Hippocampal formation (tissue), 2 donors: ENCODE measurements around the gene STAT3.
A peak's percentile ranks its signal among the peaks of the same experiment; 100 is the strongest.
"Not testable (repeated sequence)": the region's sequence is repeated elsewhere in the genome, so short reads cannot be mapped to it uniquely, and the experiment has no call there.

Experiments used
- DNase-seq, 2 donors: peaks; one replicate each; lab custom pipeline; 2025; lab: John Stamatoyannopoulos, UW

The STAT3 gene

DNA sequence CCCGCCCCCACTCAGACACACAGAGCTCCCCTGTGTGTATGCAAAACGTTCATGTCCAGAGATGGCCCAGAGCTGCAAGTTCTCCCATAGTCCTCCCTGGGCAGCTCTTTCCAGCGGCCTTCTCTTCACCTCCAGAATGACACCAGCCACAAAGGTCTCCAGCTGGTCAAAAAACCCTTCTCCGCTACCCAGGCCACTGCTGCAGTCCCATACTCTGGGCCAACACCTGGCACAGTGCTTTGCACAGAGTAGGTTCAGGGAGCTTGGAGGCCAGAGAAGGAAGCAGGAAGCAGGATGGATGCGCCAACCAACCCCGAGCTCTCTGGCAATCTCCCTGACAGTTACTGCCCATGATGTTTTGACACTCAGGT lies 110.9 kb downstream of the STAT3 start:
- DNase-seq, result no peak

DNA sequence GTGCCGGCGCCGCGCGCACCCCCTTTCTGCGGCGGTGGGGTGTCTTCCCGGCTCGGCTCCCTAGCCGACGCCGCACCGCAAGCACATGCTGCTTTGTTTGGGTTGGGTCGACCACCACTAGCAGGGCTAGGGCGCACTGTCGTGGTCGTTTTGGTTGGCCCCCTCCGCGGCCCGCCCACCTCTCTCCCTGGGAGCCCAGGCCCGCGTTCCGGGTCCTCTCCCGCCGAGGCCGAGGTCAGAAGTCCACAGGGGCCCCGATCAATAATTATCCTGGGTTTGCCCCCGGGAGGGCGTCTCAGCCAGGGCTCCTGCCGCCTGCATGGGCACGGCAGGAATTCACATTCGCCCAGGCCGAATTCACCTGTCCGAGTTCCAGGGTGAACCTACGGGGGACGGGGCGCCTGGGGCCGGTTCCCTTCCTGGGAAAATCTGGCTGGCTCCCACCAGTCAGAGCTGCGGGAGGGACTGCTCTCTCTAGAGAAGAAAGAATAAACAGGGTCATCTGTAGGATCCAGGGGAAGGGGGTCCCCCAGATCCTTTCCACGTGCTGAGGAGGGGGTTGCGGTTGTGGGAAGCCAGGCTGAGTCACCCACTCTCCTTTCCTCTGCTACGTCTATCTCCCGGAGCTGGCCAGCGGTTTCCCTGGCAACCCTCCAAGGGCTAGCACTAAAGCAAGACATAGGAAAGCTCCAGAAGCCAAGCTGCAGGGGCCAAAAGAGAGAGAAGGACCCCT lies 111.5 kb downstream of the STAT3 start:
- no peak for DNase-seq

DNA sequence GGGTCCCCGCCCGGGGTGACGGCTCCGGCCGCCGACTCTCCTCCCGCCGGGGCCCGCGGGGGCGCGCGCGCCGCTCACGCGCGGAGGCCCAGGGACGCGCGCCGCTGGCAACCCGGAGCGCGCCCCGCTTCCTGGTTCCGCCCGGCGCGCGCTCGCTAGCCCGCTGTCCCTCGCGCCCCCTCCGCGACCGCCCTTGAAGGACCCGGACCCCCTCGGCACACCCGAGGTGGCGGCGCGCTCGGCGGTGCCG lies 112.0 kb downstream of the STAT3 start, which contains the start of gene STAT5B:
STAT5B (minus strand) TSS at position 33 of the 250 bp plus-strand sequence. CDS start 44,264 bp downstream, outside the sequence.
- DNase-seq, result peak; percentile 41 to 52

DNA sequence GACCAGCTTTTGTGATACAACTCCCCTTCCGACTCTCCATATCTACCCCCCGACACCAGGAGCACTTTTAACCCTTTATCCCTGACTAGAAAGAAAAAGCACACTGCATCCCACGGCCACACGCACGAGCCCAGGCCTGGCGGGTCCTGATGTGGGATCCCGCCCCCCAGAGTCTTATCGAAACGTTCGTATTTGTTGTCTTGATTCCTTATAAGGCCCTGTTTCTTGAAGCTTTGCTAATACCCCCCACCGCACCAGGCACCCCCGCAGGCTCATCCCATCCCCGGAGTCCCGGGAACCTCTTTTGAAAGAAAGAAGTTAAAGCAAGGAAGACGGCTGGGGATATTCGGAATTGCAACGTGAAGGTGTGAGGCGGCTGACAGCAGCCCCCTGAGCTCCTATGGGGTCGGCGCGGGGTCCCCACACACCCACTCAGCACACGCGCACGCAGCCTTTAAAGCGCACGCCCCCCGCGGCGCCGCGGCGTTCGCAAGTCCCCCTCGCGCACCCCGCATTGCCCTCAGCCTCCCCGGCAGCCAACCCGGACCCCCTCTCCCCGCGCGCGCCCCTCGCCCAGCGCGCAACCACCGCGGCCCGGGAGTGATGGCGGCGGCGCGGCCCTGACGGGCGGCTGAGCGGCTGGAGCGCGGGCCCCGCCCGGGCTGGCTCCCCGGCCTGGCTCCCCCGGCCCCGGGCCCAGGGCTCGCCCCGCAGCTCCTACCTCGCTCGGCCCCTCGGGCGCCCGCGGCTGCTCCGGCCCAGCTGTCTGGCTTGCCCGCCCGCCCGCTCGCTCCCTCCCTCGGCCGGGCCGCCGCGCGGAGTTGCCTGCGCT lies 112.5 kb downstream of the STAT3 start:
- no peak for DNase-seq

DNA sequence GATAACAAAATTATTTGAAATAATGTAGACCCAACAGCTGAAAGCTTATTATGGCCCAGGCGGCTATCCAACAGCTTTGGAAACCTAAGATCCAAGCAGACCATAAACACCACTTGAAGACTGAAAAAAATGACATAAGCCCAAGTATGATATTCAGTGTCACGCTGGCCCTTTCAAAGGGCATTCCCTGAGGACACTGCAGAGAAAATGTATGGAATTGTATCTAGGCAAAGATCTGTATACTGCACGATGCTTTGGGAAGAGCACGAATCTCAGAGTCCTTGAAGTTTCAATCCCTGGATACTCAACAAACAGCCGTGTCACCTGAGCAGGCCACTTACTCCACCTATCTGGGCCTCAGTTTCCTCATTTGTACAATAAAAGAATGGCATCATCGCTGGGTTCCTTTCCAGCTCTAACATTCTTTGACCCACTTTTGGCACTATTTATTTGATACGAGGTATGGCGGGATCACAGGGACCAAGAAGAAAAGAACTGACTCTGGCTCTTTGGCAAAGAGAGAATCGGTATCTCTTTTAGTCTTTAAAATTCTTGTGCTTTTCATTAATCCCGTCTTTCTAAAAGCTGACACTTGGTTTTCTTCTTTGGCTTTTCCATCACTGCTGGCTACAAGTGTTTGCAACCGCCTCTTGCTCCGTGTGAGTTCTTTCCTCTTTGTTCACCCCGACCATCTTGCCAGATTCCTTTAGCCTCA lies 113.3 kb downstream of the STAT3 start:
- DNase-seq, result no peak

DNA sequence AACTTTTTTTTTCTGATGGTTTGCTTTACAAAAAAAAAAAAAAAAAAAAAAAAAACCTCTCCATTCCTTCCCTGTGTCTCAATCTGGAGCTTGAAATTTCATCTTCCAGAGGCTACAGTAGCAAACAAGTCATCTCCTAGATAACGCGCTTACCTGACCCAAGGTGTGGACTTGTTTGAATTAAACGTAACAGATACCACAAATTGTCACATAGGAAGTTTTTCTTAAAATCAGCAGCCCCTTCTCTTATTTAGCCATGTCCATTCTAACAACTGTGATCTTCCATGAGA lies 114.0 kb downstream of the STAT3 start:
- no peak for DNase-seq

DNA sequence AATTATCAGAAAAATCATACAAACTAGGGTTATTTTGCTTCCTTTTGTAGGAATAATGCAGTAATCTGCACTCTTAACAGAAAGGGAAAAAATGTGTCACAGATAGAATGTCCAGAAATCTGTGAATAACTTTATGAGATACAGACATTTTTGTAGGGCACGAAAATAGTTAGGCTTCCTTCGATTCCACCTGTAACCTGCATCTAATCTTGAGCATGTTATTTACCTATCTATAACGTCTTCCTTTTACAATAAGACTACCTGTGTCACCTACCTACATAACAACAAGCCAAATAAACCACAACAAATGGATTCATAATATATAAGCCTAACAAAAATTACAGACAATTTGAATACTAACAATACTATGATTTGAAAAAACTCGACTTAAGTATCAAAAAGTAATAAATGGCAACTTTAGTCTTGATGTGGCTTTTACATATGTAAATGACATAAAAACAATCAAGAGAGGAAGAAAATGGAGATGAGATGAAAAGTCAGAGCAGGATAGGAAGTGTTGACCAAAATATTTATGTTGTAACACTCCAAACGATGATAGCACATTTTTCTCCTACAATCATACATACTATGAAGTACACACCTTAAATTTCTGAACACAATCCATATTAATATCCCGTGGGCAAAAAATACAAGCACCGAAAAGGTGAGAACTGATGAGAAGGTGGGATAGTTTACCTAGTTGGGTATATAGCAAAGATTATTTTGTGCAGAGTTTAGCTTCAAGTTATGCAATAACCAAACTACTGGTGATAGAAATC lies 114.6 kb downstream of the STAT3 start:
- no peak for DNase-seq

DNA sequence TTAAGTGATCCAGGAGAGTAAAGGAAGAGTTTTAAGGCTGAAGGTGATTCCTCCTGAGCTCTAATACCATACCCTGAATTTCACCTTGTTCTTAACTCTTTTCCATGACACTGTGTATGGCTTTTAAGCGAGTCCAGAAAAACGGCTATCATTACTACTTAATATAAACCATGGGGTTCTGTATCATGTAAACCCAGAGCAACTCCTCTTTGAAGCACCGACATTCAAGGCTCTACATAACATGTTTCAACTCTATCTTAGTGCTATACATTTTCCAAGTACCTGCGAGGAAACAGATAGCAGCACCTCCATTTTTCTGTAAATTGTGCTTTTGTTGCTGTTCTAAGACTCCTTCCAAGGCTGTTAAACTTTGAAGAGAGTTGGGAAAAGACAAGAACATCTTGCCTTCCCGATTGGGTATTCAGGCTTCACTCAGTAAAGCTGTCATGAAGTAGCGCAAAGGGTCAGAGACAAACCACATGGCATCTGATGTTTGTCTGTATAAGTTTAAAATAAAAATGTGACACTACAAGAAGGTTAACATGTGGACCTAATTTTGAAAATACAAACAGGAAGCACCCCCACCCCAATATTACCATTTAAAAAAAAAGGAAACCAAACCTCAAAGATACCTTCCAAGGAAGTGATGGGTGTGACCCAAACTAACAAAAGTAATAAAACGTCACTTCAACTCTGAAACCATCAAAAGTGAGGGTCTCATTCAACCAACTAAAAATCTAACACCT lies 115.9 kb downstream of the STAT3 start:
- no peak for DNase-seq

DNA sequence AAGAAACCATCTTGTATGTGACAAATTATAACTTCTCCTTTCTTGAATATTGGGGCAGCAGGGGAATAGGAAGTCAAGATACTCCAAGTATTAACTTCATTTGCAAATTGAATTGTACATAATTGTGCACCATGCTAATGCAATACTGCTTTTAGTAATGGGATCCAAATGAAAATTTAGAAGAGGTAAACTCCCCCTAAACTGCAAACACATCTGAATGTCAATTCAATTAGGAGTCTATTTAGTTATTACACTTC lies 116.5 kb downstream of the STAT3 start:
- DNase-seq, result no peak

DNA sequence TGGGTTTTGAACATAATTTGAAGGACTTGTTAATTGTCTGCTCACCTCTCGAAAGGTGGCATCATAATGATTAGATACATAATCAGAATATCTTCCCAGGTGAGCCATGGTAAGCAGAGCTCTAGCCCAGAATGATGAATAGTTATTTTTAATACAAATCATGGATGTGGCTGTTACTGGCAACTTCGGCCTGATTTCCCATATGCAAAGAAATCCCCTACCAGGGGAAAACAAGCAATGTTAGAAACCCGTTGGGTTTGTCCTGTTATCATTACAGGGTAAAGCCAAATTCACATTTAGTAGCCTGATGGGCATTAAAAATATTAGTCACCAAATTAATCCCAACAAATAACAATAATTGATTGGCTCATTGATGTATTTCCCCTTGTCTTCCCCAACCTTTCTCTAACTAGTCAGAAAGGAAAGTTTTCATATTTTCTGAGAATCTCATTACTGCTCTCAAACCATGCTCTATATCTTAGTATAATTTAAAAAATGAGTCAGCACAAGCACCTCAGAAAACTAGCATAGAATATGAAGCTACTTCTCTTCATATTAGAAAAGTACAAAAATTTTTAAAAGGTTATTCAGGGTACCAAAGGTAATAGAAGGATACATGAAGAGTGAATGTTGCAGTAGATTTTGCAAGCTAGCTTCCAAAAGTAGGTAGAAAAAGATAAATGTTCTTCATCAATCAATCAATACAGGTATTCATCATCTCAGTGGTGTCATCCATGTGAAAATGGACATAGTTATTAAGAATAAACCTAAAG lies 117.0 kb downstream of the STAT3 start:
- no peak for DNase-seq

DNA sequence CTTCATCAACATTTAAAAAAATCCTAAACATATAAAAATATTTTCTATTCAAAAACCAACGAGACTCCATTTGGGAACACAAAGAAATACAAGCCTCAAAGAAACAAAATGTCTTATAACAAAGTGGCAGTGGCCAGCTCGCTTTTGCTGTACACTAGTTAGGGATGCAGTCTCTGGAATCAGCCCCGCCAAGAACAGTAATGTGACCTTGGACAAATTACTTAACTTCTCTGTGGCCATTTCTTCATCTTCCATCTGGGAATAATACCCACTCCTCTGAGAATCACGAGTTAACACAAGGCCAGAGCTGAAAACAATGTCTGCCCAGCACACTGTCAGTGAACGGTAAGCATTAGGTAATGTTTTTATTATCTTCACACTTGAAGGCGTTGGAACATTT lies 117.6 kb downstream of the STAT3 start:
- no peak for DNase-seq

DNA sequence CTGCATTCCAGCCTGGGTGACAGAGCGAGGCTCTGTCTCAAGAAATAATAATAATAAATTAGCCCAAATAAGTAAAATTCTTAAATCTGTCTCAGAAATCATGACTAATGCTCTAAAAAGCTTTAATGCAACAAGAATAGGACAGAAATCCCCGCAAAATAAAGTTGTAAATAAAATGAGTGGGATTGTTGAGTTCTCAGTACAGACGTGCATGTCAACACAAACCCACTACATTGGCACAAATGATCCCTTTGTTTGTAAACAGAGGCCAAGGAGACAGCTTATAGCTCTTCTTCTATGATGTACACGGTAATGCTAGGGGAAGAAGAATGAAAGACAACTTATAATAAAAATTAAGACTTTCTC lies 118.1 kb downstream of the STAT3 start:
- no peak for DNase-seq

DNA sequence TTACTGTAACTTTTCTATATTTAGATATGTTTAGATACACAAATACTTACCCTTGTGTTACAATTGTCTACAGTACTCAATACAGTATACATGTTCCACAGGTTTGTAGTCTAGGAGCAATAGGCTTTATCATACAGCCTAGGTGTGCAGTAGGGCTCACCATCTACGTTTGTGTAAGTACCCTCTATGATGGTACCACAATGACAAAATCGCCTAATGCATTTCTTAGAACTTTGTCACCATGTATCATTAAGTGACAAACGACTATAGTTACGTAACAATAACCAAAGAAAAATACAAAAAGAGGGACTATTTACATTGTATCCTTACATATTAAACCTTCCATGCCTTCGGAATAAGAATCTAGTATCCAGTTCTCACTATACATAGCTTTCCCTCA lies 120.0 kb downstream of the STAT3 start:
- no peak for DNase-seq

DNA sequence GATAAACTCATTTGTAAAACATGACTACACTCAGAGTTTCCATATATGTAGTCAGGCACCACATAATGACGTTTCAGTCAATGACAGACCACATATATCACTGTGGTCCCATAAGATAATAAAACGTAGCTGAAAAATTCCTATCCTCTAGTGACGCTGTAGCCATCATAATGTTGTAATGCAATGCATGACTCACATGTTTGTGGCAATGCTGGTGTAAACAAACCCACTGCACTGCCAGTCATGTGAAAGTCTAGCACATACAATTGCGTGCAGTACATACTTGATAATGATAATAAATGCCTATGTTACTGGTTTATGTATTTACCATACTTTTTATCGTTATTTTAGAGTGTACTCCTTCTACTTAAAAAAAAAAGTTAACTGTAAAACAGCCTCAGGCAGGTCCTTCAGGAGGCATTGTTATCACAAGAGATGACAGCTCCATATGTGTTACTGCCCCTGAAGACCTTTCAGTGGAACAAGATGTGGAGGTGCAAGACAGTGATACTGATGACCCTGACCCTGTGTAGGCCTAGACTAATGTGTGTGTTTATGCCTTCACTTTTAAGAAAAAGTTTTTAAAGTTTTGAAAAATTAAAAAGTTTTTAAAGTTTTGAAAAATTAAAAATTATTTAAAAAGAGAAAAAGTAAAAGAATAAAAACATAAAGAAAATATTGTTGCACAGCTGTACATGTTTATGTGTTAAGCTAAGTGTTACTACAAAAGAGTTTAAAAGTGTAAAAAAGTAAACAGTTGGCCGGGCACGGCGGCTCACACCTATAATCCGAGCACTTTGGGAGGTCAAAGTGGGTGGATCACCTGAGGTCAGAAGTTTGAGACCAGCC lies 121.1 kb downstream of the STAT3 start:
- no peak for DNase-seq

DNA sequence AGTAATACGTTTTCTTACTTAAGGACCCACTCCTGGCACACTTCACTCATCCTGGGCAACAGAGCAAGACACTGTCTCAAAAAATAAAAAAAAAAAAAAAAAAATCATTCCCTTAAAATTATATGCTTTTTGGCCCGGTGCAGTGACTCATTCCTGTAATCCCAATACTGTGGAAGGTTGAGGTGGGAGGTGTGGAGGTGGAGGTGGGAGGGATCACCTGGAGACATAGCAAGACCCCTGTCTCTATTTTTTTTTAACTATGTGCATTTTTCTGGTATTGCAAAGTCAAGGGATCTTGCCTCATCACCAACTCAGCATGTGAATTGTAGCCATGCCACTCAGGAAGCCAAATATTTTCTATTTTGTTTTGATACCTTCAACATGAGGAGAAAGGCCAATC lies 121.8 kb downstream of the STAT3 start:
- DNase-seq, result no peak

DNA sequence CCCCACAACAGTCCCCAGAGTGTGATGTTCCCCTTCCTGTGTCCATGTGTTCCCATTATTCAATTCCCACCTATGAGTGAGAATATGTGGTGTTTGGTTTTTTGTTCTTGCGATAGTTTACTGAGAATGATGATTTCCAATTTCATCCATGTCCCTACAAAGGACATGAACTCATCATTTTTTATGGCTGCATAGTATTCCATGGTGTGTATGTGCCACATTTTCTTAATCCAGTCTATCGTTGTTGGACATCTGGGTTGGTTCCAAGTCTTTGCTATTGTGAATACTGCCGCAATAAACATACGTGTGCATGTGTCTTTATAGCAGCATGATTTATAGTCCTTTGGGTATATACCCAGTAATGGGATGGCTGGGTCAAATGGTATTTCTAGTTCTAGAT lies 123.9 kb downstream of the STAT3 start:
- DNase-seq, result not testable (repeated sequence)
